ENCODE results near the gene NTHL1. TPM values are rescaled to one million over a fixed set of nuclear protein-coding genes. Genes with fewer than 3 reads are reported as not detected.

Gene NTHL1
- total and polyA plus RNA-seq, 9 of the 15 experiments (the other 6 are each of a cell fraction or from before 2014, with no cell fraction given): 1.1 to 58.8 (median 17.6) TPM

DNA sequence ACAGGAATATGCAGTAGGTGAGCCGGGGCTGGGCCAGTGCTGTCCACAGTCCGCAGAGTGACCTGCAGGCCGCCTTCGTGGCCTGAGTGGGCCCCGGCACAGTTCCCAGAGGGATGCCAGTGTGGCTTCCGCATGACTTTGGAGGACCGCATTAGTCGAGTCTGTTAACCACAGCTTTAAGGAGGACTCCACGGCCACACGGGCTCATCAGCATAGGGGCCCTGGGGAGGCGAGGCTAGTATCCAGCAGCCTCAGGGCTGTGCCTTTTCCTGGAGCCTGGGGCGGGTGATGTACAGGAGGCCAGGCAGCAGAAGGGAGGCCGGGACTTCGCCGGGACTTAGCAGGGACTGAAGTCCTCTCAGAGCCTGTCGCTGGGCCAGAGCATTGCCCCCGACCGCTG is 13.4 kb upstream of the NTHL1 start:
- no TSS peak for BruUV-seq (replicated peaks)
- Histone ChIP-seq H3K9me3 (replicated peaks; ENCODE audit: control insufficient read depth, insufficient read depth, low read depth, low read length) (no peaks in the 10 kb centered on the region), H3K4me1 (replicated peaks in 1 of 2; ENCODE audit: control insufficient read depth in 2 of 2, insufficient read depth in 2 of 2, low read length in 2 of 2) (peaks cover 0 to 32% of the 10 kb centered on the region in 2 experiments; a peak in 2 of 5 replicates), H3K4me3 (no peak overlapping the region), H3K9ac (ENCODE audit: insufficient read depth in 1 of 2, low read depth in 2 of 2, low read length in 2 of 2) (peak overlapping the region in 1 of 2 experiments; percentile 45; a peak in 1 of 4 replicates), H3K79me2 (ENCODE audit: control insufficient read depth, insufficient read depth, low read length) (no peaks in the 10 kb centered on the region), H2AFZ (ENCODE audit: low read depth, low read length) (no peak overlapping the region), H3K9me1 (ENCODE audit: control insufficient read depth, insufficient read depth, low read length) (no peaks in the 10 kb centered on the region), H3K36me3 (ENCODE audit: control insufficient read depth, insufficient read depth, low read length) (peaks cover 34% of the 10 kb centered on the region; the same call in 2 of the 3 replicates), H3K27me3 (ENCODE audit: control insufficient read depth in 2 of 2, insufficient read depth in 2 of 2, low read length in 2 of 2) (no peaks in the 10 kb centered on the region), H3K4me2 (ENCODE audit: insufficient read depth, low read length) (no peak overlapping the region), H3K27ac (ENCODE audit: extremely low read depth, low read depth, low read length) (no peak overlapping the region), H4K20me1 (replicated peaks; ENCODE audit: control insufficient read depth, insufficient read depth, low read length) (no peaks in the 10 kb centered on the region)
- in situ Hi-C loops (cut with MboI): no loop called here
- ATAC-seq: no peak
- intact Hi-C loops (cut with micrococcal nuclease): no loop called here
- FAIRE-seq: no peak
- TF ChIP-seq, protein P1, sequence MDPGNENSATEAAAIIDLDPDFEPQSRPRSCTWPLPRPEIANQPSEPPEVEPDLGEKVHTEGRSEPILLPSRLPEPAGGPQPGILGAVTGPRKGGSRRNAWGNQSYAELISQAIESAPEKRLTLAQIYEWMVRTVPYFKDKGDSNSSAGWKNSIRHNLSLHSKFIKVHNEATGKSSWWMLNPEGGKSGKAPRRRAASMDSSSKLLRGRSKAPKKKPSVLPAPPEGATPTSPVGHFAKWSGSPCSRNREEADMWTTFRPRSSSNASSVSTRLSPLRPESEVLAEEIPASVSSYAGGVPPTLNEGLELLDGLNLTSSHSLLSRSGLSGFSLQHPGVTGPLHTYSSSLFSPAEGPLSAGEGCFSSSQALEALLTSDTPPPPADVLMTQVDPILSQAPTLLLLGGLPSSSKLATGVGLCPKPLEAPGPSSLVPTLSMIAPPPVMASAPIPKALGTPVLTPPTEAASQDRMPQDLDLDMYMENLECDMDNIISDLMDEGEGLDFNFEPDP (CRISPR knock-in tag; IDR thresholded peaks at IDR 0.05): no peak
- 0 out of 2 replicates have a peak, but pooled peaks have one; percentile 8 for TF ChIP-seq POLR2G (IDR thresholded peaks at IDR 0.05; ENCODE audit: low read depth, low read length)
- CTCF ChIA-PET (ENCODE audit: low intra/inter-chr PET ratio): no interaction called here
- no peak for DNase-seq (ENCODE audit: extremely low read depth in 1 of 4, low spot score in 3 of 4)
- 91% methylated on average over 16 of the region's 18 CpGs for WGBS (ENCODE audit: insufficient coverage, low coverage, missing lambda C conversion rate)
- POLR2A ChIA-PET: no interaction called here

DNA sequence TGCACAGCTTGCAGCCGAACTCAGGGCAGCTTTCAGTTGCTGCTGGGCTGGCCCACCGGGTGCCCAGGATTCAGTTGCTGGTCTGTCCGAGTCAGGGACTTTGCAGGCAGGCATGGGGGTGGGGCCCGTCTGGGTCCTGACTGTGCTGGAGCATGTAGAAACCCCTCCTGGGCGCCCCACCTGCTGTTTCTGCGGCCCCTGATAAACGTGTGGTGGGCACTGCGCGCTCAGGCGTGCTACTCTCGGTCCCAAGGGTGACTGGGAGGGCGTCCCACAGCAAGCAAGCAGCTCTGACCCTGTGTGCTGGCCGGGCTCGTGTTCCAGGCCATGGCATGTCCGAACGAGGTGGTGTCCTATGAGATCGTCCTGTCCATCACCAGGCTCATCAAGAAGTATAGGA is 12.7 kb upstream of the NTHL1 start:
- DNase-seq (ENCODE audit: extremely low read depth in 1 of 4, low spot score in 3 of 4): no peak
- ChIA-PET POLR2A (interaction anchor here (1.1 kb wide), 1 partner anchor 10 kb away, joined by 3 read pairs; no protein-coding TSS in a partner anchor), CTCF (ENCODE audit: low intra/inter-chr PET ratio) (no interaction called here)
- no TSS peak for BruUV-seq (replicated peaks)
- peaks cover 0 to 34% of the 10 kb centered on the region in 2 experiments; a peak in 2 of 5 replicates for H3K4me1 ChIP-seq (replicated peaks in 1 of 2; ENCODE audit: control insufficient read depth in 2 of 2, insufficient read depth in 2 of 2, low read length in 2 of 2)
- H3K9ac ChIP-seq (ENCODE audit: insufficient read depth in 1 of 2, low read depth in 2 of 2, low read length in 2 of 2): peak overlapping the region in 1 of 2 experiments; percentile 28; a peak in 1 of 4 replicates
- 74% methylated on average over 17 of the region's 17 CpGs for WGBS (ENCODE audit: insufficient coverage, low coverage, missing lambda C conversion rate)
- no peak overlapping the region for H2AFZ ChIP-seq (ENCODE audit: low read depth, low read length)
- no peaks in the 10 kb centered on the region for H3K27me3 ChIP-seq (ENCODE audit: control insufficient read depth in 2 of 2, insufficient read depth in 2 of 2, low read length in 2 of 2)
- in situ Hi-C loops (cut with MboI): no loop called here
- no peak overlapping the region for H3K27ac ChIP-seq (ENCODE audit: extremely low read depth, low read depth, low read length)
- no peak for FAIRE-seq
- H3K4me2 ChIP-seq (ENCODE audit: insufficient read depth, low read length): no peak overlapping the region
- ATAC-seq: no peak
- no peaks in the 10 kb centered on the region for H3K9me3 ChIP-seq (replicated peaks; ENCODE audit: control insufficient read depth, insufficient read depth, low read depth, low read length)
- no peaks in the 10 kb centered on the region for H3K79me2 ChIP-seq (ENCODE audit: control insufficient read depth, insufficient read depth, low read length)
- H3K9me1 ChIP-seq (ENCODE audit: control insufficient read depth, insufficient read depth, low read length): no peaks in the 10 kb centered on the region
- H4K20me1 ChIP-seq (replicated peaks; ENCODE audit: control insufficient read depth, insufficient read depth, low read length): no peaks in the 10 kb centered on the region
- no peak overlapping the region for H3K4me3 ChIP-seq
- TF ChIP-seq XRCC5 (IDR thresholded peaks at IDR 0.05; ENCODE audit: low read depth, low read length) (no peak), ZFP1 (CRISPR knock-in tag; IDR thresholded peaks at IDR 0.05) (no peak), CBX8 (IDR thresholded peaks at IDR 0.05; ENCODE audit: borderline replicate concordance, extremely low read depth, low read depth, low read length, poor library complexity, severe bottlenecking) (no peak), RBFOX2 (IDR thresholded peaks at IDR 0.05; ENCODE audit: low read depth, low read length) (0 out of 2 replicates have a peak, but pooled peaks have one; percentile 8), POLR2G (IDR thresholded peaks at IDR 0.05; ENCODE audit: low read depth, low read length) (0 out of 2 replicates have a peak, but pooled peaks have one; percentile 3)
- TF ChIP-seq, protein P2, sequence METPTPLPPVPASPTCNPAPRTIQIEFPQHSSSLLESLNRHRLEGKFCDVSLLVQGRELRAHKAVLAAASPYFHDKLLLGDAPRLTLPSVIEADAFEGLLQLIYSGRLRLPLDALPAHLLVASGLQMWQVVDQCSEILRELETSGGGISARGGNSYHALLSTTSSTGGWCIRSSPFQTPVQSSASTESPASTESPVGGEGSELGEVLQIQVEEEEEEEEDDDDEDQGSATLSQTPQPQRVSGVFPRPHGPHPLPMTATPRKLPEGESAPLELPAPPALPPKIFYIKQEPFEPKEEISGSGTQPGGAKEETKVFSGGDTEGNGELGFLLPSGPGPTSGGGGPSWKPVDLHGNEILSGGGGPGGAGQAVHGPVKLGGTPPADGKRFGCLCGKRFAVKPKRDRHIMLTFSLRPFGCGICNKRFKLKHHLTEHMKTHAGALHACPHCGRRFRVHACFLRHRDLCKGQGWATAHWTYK (CRISPR knock-in tag; IDR thresholded peaks at IDR 0.05): no peak
- peaks cover 27% of the 10 kb centered on the region; the same call in 1 of the 3 replicates for H3K36me3 ChIP-seq (ENCODE audit: control insufficient read depth, insufficient read depth, low read length)
- intact Hi-C loops (cut with micrococcal nuclease): no loop called here

Data from K562 (cell line).